Neural progenitor cell (in vitro differentiated cells): ENCODE measurements around the gene OR56A1.

Experiments
- CTCF ChIP-seq: fragments of 200-600 bp; sonication (generic); IDR thresholded peaks from 2 replicates; pipeline ENCODE4 v1.5.1; 2017; ENCODE audit warnings: antibody characterized with exemption, mild to moderate bottlenecking
- EZH2 ChIP-seq: fragments of 200-600 bp; sonication (generic); IDR thresholded peaks from 2 replicates; pipeline ENCODE4 v1.6.1; 2017; ENCODE audit warnings: antibody characterized with exemption, mild to moderate bottlenecking, moderate library complexity
- EZH2phosphoT487 ChIP-seq: fragments of 200-600 bp; sonication (generic); IDR thresholded peaks from 2 replicates; pipeline ENCODE4 v1.6.1; 2017; ENCODE audit warnings: antibody characterized with exemption

- TF ChIP-seq CTCF (no peak), EZH2phosphoT487 (no peak), EZH2 (no peak)
These were observed 23.7 kb downstream of the OR56A1 start, which contains the start of gene OR56A4 for GRCh38 chr11:6006846-6007245.
